ENCODE measurements around the gene CLN5.

The CLN5 gene

GRCh38 chr13:76991796-76992547, at the start of gene CLN5:
Gene CLN5, plus strand, starts transcription at chr13:76992081. Its CDS starts 18 bp downstream, at chr13:76992099.
- H3K4me1 ChIP-seq (ENCODE audit: control insufficient read depth in 1 of 2, insufficient read depth in 2 of 2, low read length in 2 of 2): peaks cover 6 to 8% of the 10 kb centered on the region in 2 donors
- peak within 1 kb of the TSS; percentile 93 for H3K27ac ChIP-seq (ENCODE audit: low read length)
- H3K4me3 ChIP-seq (ENCODE audit: low read depth in 1 of 2, low read length in 2 of 2): peak within 1 kb of the TSS; percentile 79 to 88
- H3K36me3 ChIP-seq (ENCODE audit: control insufficient read depth in 1 of 2, insufficient read depth in 2 of 2, low read length in 2 of 2): peaks cover 5 to 8% of the 10 kb centered on the region in 2 donors
- H3K27me3 ChIP-seq (ENCODE audit: low read depth, low read length): no peaks in the 10 kb centered on the region
- H3K9me3 ChIP-seq (ENCODE audit: control insufficient read depth in 1 of 2, low read length in 2 of 2): no peaks in the 10 kb centered on the region

DNA sequence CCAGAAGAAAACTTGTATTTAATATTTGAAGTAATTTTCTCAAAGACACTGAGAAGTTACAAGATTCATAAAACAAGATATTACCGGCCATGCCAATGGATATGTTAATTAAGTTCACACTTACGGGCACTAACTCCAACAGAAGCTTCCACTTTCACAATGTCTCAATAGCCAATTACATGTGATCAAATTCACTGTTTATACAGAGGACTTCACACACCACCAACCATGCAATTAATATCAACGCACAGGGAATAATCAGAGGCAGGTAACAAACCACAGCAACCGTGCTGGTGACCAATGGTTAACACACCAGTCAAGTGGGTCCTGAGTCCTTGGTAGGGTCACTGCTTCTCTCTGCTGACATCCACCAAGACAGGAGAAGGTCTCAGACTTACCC, 49.5 kb upstream of the CLN5 start:
- H3K9me3 ChIP-seq (ENCODE audit: control insufficient read depth in 1 of 2, low read length in 2 of 2): no peaks in the 10 kb centered on the region
- H3K27me3 ChIP-seq (ENCODE audit: low read depth, low read length): no peaks in the 10 kb centered on the region
- H3K4me1 ChIP-seq (ENCODE audit: control insufficient read depth in 1 of 2, insufficient read depth in 2 of 2, low read length in 2 of 2): no peaks in the 10 kb centered on the region
- no peak overlapping the region for H3K27ac ChIP-seq (ENCODE audit: low read length)
- no peaks in the 10 kb centered on the region for H3K36me3 ChIP-seq (ENCODE audit: control insufficient read depth in 1 of 2, insufficient read depth in 2 of 2, low read length in 2 of 2)
- H3K4me3 ChIP-seq (ENCODE audit: low read depth in 1 of 2, low read length in 2 of 2): no peak overlapping the region

DNA sequence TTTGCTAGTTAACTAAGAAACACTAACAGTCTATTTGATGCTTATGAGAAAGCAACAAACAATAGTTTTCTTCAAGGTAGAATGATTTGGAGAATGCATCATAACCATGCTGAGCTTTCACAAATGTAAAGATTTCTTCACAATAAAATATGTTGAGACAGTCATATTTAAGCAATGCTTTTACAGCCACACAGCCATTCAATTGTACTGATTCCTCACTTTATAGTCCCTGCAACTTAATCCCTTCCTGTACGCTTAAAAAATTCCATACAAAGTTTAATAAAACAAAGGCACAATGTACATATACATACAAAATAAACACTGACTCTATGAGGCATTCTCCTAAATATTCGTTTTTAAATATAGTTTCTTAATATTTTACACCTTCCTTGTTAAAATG, 48.2 kb upstream of the CLN5 start:
- no peaks in the 10 kb centered on the region for H3K9me3 ChIP-seq (ENCODE audit: control insufficient read depth in 1 of 2, low read length in 2 of 2)
- no peak overlapping the region for H3K27ac ChIP-seq (ENCODE audit: low read length)
- H3K4me3 ChIP-seq (ENCODE audit: low read depth in 1 of 2, low read length in 2 of 2): no peak overlapping the region
- H3K27me3 ChIP-seq (ENCODE audit: low read depth, low read length): no peaks in the 10 kb centered on the region
- no peaks in the 10 kb centered on the region for H3K4me1 ChIP-seq (ENCODE audit: control insufficient read depth in 1 of 2, insufficient read depth in 2 of 2, low read length in 2 of 2)
- no peaks in the 10 kb centered on the region for H3K36me3 ChIP-seq (ENCODE audit: control insufficient read depth in 1 of 2, insufficient read depth in 2 of 2, low read length in 2 of 2)

GRCh38 chr13:76944456-76944855, 47.4 kb upstream of the CLN5 start:
- no peaks in the 10 kb centered on the region for H3K36me3 ChIP-seq (ENCODE audit: control insufficient read depth in 1 of 2, insufficient read depth in 2 of 2, low read length in 2 of 2)
- no peaks in the 10 kb centered on the region for H3K27me3 ChIP-seq (ENCODE audit: low read depth, low read length)
- no peak overlapping the region for H3K27ac ChIP-seq (ENCODE audit: low read length)
- no peaks in the 10 kb centered on the region for H3K9me3 ChIP-seq (ENCODE audit: control insufficient read depth in 1 of 2, low read length in 2 of 2)
- no peaks in the 10 kb centered on the region for H3K4me1 ChIP-seq (ENCODE audit: control insufficient read depth in 1 of 2, insufficient read depth in 2 of 2, low read length in 2 of 2)
- no peak overlapping the region for H3K4me3 ChIP-seq (ENCODE audit: low read depth in 1 of 2, low read length in 2 of 2)

- H3K27me3 ChIP-seq (ENCODE audit: low read depth, low read length): no peaks in the 10 kb centered on the region
Observed at GRCh38 chr13:76948149-76948548, 43.7 kb upstream of the CLN5 start, which contains the start of gene ACOD1. Gene ACOD1, plus strand, starts transcription at chr13:76948511. Its CDS starts 48 bp downstream, at chr13:76948559.

DNA sequence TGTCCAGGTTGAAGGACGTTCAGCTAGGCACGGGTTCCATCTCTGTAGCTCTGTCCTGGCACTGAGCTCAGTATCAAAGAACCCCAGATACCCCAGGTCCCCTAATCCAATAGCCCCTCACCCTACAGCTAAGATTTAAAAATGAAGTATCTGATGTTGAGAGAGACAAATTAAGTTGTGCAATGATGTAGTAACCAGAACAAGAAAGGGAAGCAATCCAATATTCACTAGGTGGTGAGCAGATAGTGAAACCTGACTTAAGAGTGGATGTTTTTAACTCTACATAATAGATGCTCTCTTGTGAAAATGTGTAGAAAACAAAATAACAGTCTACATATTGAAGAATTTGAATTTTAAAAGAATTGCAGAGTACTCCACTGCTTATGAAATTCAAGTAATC, 41.8 kb upstream of the CLN5 start:
- H3K36me3 ChIP-seq (ENCODE audit: control insufficient read depth in 1 of 2, insufficient read depth in 2 of 2, low read length in 2 of 2): no peaks in the 10 kb centered on the region

More at GRCh38 chr13:76948149-76948548, 43.7 kb upstream of the CLN5 start, which contains the start of gene ACOD1:
- H3K9me3 ChIP-seq (ENCODE audit: control insufficient read depth in 1 of 2, low read length in 2 of 2): no peaks in the 10 kb centered on the region
- no peak within 1 kb of the TSS for H3K27ac ChIP-seq (ENCODE audit: low read length)
- H3K36me3 ChIP-seq (ENCODE audit: control insufficient read depth in 1 of 2, insufficient read depth in 2 of 2, low read length in 2 of 2): no peaks in the 10 kb centered on the region
- no peaks in the 10 kb centered on the region for H3K4me1 ChIP-seq (ENCODE audit: control insufficient read depth in 1 of 2, insufficient read depth in 2 of 2, low read length in 2 of 2)
- no peak within 1 kb of the TSS for H3K4me3 ChIP-seq (ENCODE audit: low read depth in 1 of 2, low read length in 2 of 2)

GRCh38 chr13:76953968-76954367, 37.9 kb upstream of the CLN5 start:
- Histone ChIP-seq H3K9me3 (ENCODE audit: control insufficient read depth in 1 of 2, low read length in 2 of 2) (no peaks in the 10 kb centered on the region), H3K36me3 (ENCODE audit: control insufficient read depth in 1 of 2, insufficient read depth in 2 of 2, low read length in 2 of 2) (no peaks in the 10 kb centered on the region)

More for the DNA sequence above, 41.8 kb upstream of the CLN5 start:
- no peaks in the 10 kb centered on the region for H3K27me3 ChIP-seq (ENCODE audit: low read depth, low read length)
- no peaks in the 10 kb centered on the region for H3K9me3 ChIP-seq (ENCODE audit: control insufficient read depth in 1 of 2, low read length in 2 of 2)
- no peak overlapping the region for H3K4me3 ChIP-seq (ENCODE audit: low read depth in 1 of 2, low read length in 2 of 2)
- no peak overlapping the region for H3K27ac ChIP-seq (ENCODE audit: low read length)
- no peaks in the 10 kb centered on the region for H3K4me1 ChIP-seq (ENCODE audit: control insufficient read depth in 1 of 2, insufficient read depth in 2 of 2, low read length in 2 of 2)

GRCh38 chr13:76954538-76954937, 37.3 kb upstream of the CLN5 start:
- no peaks in the 10 kb centered on the region for H3K36me3 ChIP-seq (ENCODE audit: control insufficient read depth in 1 of 2, insufficient read depth in 2 of 2, low read length in 2 of 2)
- H3K27me3 ChIP-seq (ENCODE audit: low read depth, low read length): no peaks in the 10 kb centered on the region
- no peak overlapping the region for H3K4me3 ChIP-seq (ENCODE audit: low read depth in 1 of 2, low read length in 2 of 2)
- no peak overlapping the region for H3K27ac ChIP-seq (ENCODE audit: low read length)
- no peaks in the 10 kb centered on the region for H3K4me1 ChIP-seq (ENCODE audit: control insufficient read depth in 1 of 2, insufficient read depth in 2 of 2, low read length in 2 of 2)
- peaks cover 0 to 3% of the 10 kb centered on the region in 2 donors for H3K9me3 ChIP-seq (ENCODE audit: control insufficient read depth in 1 of 2, low read length in 2 of 2)

More at GRCh38 chr13:76953968-76954367, 37.9 kb upstream of the CLN5 start:
- no peak overlapping the region for H3K4me3 ChIP-seq (ENCODE audit: low read depth in 1 of 2, low read length in 2 of 2)
- H3K27ac ChIP-seq (ENCODE audit: low read length): no peak overlapping the region
- H3K27me3 ChIP-seq (ENCODE audit: low read depth, low read length): no peaks in the 10 kb centered on the region
- H3K4me1 ChIP-seq (ENCODE audit: control insufficient read depth in 1 of 2, insufficient read depth in 2 of 2, low read length in 2 of 2): no peaks in the 10 kb centered on the region

GRCh38 chr13:76955193-76955592, 36.7 kb upstream of the CLN5 start:
- H3K9me3 ChIP-seq (ENCODE audit: control insufficient read depth in 1 of 2, low read length in 2 of 2): peaks cover 0 to 9% of the 10 kb centered on the region in 2 donors
- H3K4me3 ChIP-seq (ENCODE audit: low read depth in 1 of 2, low read length in 2 of 2): no peak overlapping the region
- no peaks in the 10 kb centered on the region for H3K27me3 ChIP-seq (ENCODE audit: low read depth, low read length)
- H3K4me1 ChIP-seq (ENCODE audit: control insufficient read depth in 1 of 2, insufficient read depth in 2 of 2, low read length in 2 of 2): no peaks in the 10 kb centered on the region
- no peaks in the 10 kb centered on the region for H3K36me3 ChIP-seq (ENCODE audit: control insufficient read depth in 1 of 2, insufficient read depth in 2 of 2, low read length in 2 of 2)
- no peak overlapping the region for H3K27ac ChIP-seq (ENCODE audit: low read length)

- Histone ChIP-seq H3K4me3 (ENCODE audit: low read depth in 1 of 2, low read length in 2 of 2) (no peak overlapping the region), H3K4me1 (ENCODE audit: control insufficient read depth in 1 of 2, insufficient read depth in 2 of 2, low read length in 2 of 2) (no peaks in the 10 kb centered on the region), H3K27ac (ENCODE audit: low read length) (no peak overlapping the region), H3K27me3 (ENCODE audit: low read depth, low read length) (no peaks in the 10 kb centered on the region), H3K9me3 (ENCODE audit: control insufficient read depth in 1 of 2, low read length in 2 of 2) (peaks cover 0 to 14% of the 10 kb centered on the region in 2 donors), H3K36me3 (ENCODE audit: control insufficient read depth in 1 of 2, insufficient read depth in 2 of 2, low read length in 2 of 2) (no peaks in the 10 kb centered on the region)
Observed at GRCh38 chr13:76955661-76956060, 36.2 kb upstream of the CLN5 start.

GRCh38 chr13:76958841-76959432, 32.9 kb upstream of the CLN5 start:
- Histone ChIP-seq H3K4me1 (ENCODE audit: control insufficient read depth in 1 of 2, insufficient read depth in 2 of 2, low read length in 2 of 2) (no peaks in the 10 kb centered on the region), H3K9me3 (ENCODE audit: control insufficient read depth in 1 of 2, low read length in 2 of 2) (peaks cover 0 to 17% of the 10 kb centered on the region in 2 donors), H3K4me3 (ENCODE audit: low read depth in 1 of 2, low read length in 2 of 2) (no peak overlapping the region)

More at GRCh38 chr13:76958841-76959432, 32.9 kb upstream of the CLN5 start:
- Histone ChIP-seq H3K36me3 (ENCODE audit: control insufficient read depth in 1 of 2, insufficient read depth in 2 of 2, low read length in 2 of 2) (no peaks in the 10 kb centered on the region), H3K27ac (ENCODE audit: low read length) (no peak overlapping the region), H3K27me3 (ENCODE audit: low read depth, low read length) (no peaks in the 10 kb centered on the region)

Measured in muscle layer of duodenum (tissue), 2 donors.